ENCODE data around the gene SGSM2. TPM values are rescaled to one million over a fixed set of nuclear protein-coding genes. Genes with fewer than 3 reads are reported as not detected.

The SGSM2 gene
- total RNA-seq, 1 experiment from 2014 or later: 62.0 TPM

GRCh38 chr17:2390199-2390836 lies 53.0 kb downstream of the SGSM2 start:
- Histone ChIP-seq H3K36me3 (ENCODE audit: low read depth) (0 out of 2 replicates have a peak, but pooled peaks cover 5% of the 10 kb centered on the region), H3K4me1 (replicated peaks; ENCODE audit: insufficient read depth) (peaks cover 10% of the 10 kb centered on the region), H3K9me2 (ENCODE audit: insufficient read depth) (no peaks in the 10 kb centered on the region), H3K4me3 (no peak overlapping the region), H4K20me1 (ENCODE audit: insufficient read depth) (peaks cover 25% of the 10 kb centered on the region; the same call in 1 of the 2 replicates), H3K27ac (no peak overlapping the region), H3K79me2 (ENCODE audit: low read depth) (peaks cover 30% of the 10 kb centered on the region), H3K9me3 (ENCODE audit: insufficient read depth, low read depth) (no peaks in the 10 kb centered on the region), H3F3A (ENCODE audit: insufficient read depth, low read depth) (peaks cover 20% of the 10 kb centered on the region; the same call in 1 of the 2 replicates), H2AFZ (no peak overlapping the region), H3K4me2 (no peak overlapping the region), H3K27me3 (ENCODE audit: insufficient read depth, low read depth) (no peaks in the 10 kb centered on the region)
- no peak for DNase-seq
- no TSS peak for BruUV-seq (replicated peaks)
- TF ChIP-seq EZH2 (IDR thresholded peaks at IDR 0.05; ENCODE audit: low read depth): no peak
- TF ChIP-seq CTCF (conservative IDR thresholded peaks at IDR 0.05): no peak
- ChIA-PET POLR2A (ENCODE audit: unreplicated experiment) (no interaction called here), CTCF (no interaction called here)
- intact Hi-C loops (cut with micrococcal nuclease; ENCODE audit: unreplicated experiment): no loop called here

- CTCF ChIA-PET: interaction anchor here (0.9 to 1.8 kb wide), 2 partner anchors 9 kb away, joined by 4 to 8 read pairs; no protein-coding TSS in a partner anchor
- TF ChIP-seq EZH2 (IDR thresholded peaks at IDR 0.05; ENCODE audit: low read depth) (no peak), CTCF (conservative IDR thresholded peaks at IDR 0.05) (no peak)
- Histone ChIP-seq H4K20me1 (ENCODE audit: insufficient read depth) (peaks cover 36% of the 10 kb centered on the region), H3K27ac (peak overlapping the region; percentile 60), H3K4me3 (peak overlapping the region; percentile 63), H3K27me3 (ENCODE audit: insufficient read depth, low read depth) (no peaks in the 10 kb centered on the region), H3K4me1 (replicated peaks; ENCODE audit: insufficient read depth) (peaks cover 24% of the 10 kb centered on the region), H3K79me2 (ENCODE audit: low read depth) (peaks cover 42% of the 10 kb centered on the region), H3K4me2 (peak overlapping the region; percentile 92), H2AFZ (no peak overlapping the region), H3F3A (ENCODE audit: insufficient read depth, low read depth) (peaks cover 27% of the 10 kb centered on the region), H3K36me3 (ENCODE audit: low read depth) (0 out of 2 replicates have a peak, but pooled peaks cover 5% of the 10 kb centered on the region), H3K9me2 (ENCODE audit: insufficient read depth) (no peaks in the 10 kb centered on the region), H3K9me3 (ENCODE audit: insufficient read depth, low read depth) (no peaks in the 10 kb centered on the region)
- BruUV-seq (replicated peaks): no TSS peak
- POLR2A ChIA-PET (ENCODE audit: unreplicated experiment): interaction anchor here (0.7 to 2.5 kb wide), 3 partner anchors 10 to 15 kb away, joined by 3 to 31 read pairs (median 26); no protein-coding TSS in a partner anchor
- intact Hi-C loops (cut with micrococcal nuclease; ENCODE audit: unreplicated experiment): loop anchor here (1.0 to 2.0 kb wide), 3 partner anchors 10 to 33 kb away; partner anchors contain the start of gene MNT
- no peak for DNase-seq
Observed at GRCh38 chr17:2391597-2392251, 54.4 kb downstream of the SGSM2 start.

GRCh38 chr17:2392252-2393173 lies 55.2 kb downstream of the SGSM2 start:
- Histone ChIP-seq H3F3A (ENCODE audit: insufficient read depth, low read depth) (peaks cover 33% of the 10 kb centered on the region), H3K4me2 (peak overlapping the region; percentile 92), H4K20me1 (ENCODE audit: insufficient read depth) (peaks cover 36% of the 10 kb centered on the region), H3K9me2 (ENCODE audit: insufficient read depth) (no peaks in the 10 kb centered on the region), H3K27me3 (ENCODE audit: insufficient read depth, low read depth) (no peaks in the 10 kb centered on the region), H2AFZ (peak overlapping the region; percentile 60), H3K4me3 (peak overlapping the region; percentile 70), H3K27ac (peak overlapping the region; percentile 84), H3K79me2 (ENCODE audit: low read depth) (peaks cover 47% of the 10 kb centered on the region), H3K4me1 (replicated peaks; ENCODE audit: insufficient read depth) (peaks cover 32% of the 10 kb centered on the region), H3K36me3 (ENCODE audit: low read depth) (0 out of 2 replicates have a peak, but pooled peaks cover 5% of the 10 kb centered on the region), H3K9me3 (ENCODE audit: insufficient read depth, low read depth) (no peaks in the 10 kb centered on the region)
- no peak for TF ChIP-seq CTCF (conservative IDR thresholded peaks at IDR 0.05)
- TF ChIP-seq EZH2 (IDR thresholded peaks at IDR 0.05; ENCODE audit: low read depth): no peak
- peak; percentile 84 to 99 for DNase-seq
- BruUV-seq (replicated peaks): TSS peak; percentile 29
- POLR2A ChIA-PET (ENCODE audit: unreplicated experiment): interaction anchor here (0.6 to 2.5 kb wide), 8 partner anchors 9 to 331 kb away, joined by 3 to 31 read pairs (median 4); no protein-coding TSS in a partner anchor
- intact Hi-C loops (cut with micrococcal nuclease; ENCODE audit: unreplicated experiment): loop anchor here (1.0 to 2.0 kb wide), 3 partner anchors 9 to 34 kb away; partner anchors contain the start of gene MNT
- CTCF ChIA-PET: interaction anchor here (1.0 to 1.8 kb wide), 2 partner anchors 9 to 44 kb away, joined by 4 to 8 read pairs; no protein-coding TSS in a partner anchor
